GM10266 (cell line): ENCODE results near the gene GPD1L.

Experiments used
- DNase-seq: peaks from one replicate; pipeline ENCODE4 v3.0.0; 2012; ENCODE audit errors: extremely low spot score
- CTCF ChIP-seq: IDR thresholded peaks from 2 replicates; pipeline ENCODE4 v1.5.1; 2012; ENCODE audit warnings: mild to moderate bottlenecking, low read depth; ENCODE audit not compliant: control insufficient read depth, insufficient read depth; ENCODE audit errors: missing control alignments

Gene GPD1L

GRCh38 chr3:32093204-32093603, 13.2 kb upstream of the GPD1L start:
- no peak for DNase-seq
- no peak for TF ChIP-seq CTCF

- no peak for TF ChIP-seq CTCF
- DNase-seq: no peak
These were observed 11.0 kb upstream of the GPD1L start for GRCh38 chr3:32095431-32095830.

GRCh38 chr3:32097768-32098167, 8.7 kb upstream of the GPD1L start:
- no peak for TF ChIP-seq CTCF
- DNase-seq: peak; percentile 36

GRCh38 chr3:32098528-32098927, 7.9 kb upstream of the GPD1L start:
- no peak for TF ChIP-seq CTCF
- no peak for DNase-seq

- no peak for DNase-seq
- TF ChIP-seq CTCF: no peak
These were observed 6.0 kb upstream of the GPD1L start for GRCh38 chr3:32100465-32100864.

GRCh38 chr3:32102289-32102688, 4.1 kb upstream of the GPD1L start:
- no peak for DNase-seq
- TF ChIP-seq CTCF: no peak

- DNase-seq: no peak
- no peak for TF ChIP-seq CTCF
These were observed 1.9 kb upstream of the GPD1L start for GRCh38 chr3:32104492-32104891.
